ENCODE results near the gene CDC14A. TPM values are rescaled to one million over a fixed set of nuclear protein-coding genes. Genes with fewer than 3 reads are reported as not detected.
A peak's percentile ranks its signal among the peaks of the same experiment; 100 is the strongest.

Gene CDC14A
- total and polyA plus RNA-seq, 2 of the 8 experiments (the other 6 are each of a cell fraction or from before 2014, with no cell fraction given) = 3.2 to 8.9 TPM

GRCh38 chr1:100361511-100362089, 9.3 kb downstream of the CDC14A start:
- no peak for TF ChIP-seq TAF1 (IDR thresholded peaks at IDR 0.05; ENCODE audit: low read depth, low read length)
- TF ChIP-seq TAF7 (optimal IDR thresholded peaks at IDR 0.05; ENCODE audit: borderline replicate concordance, low read depth, low read length) = no peak
- Histone ChIP-seq H3K23ac (ENCODE audit: insufficient read length) (no peak overlapping the region), H2AFZ (ENCODE audit: low read length) (no peak overlapping the region), H3K79me1 (ENCODE audit: low read depth, low read length) (peaks cover 3% of the 10 kb centered on the region), H3K9me3 (ENCODE audit: insufficient read depth in 2 of 2, low read depth in 1 of 2, low read length in 1 of 2) (no peaks in the 10 kb centered on the region), H4K20me1 (replicated peaks in 1 of 2; ENCODE audit: control insufficient read depth in 1 of 2, insufficient read depth in 2 of 2, low read length in 2 of 2) (peaks cover 0 to 2% of the 10 kb centered on the region in 2 experiments), H3K79me2 (ENCODE audit: control insufficient read depth in 1 of 2, insufficient read depth in 2 of 2, low read length in 2 of 2) (peaks cover 0 to 61% of the 10 kb centered on the region in 2 experiments; a peak in 2 of 4 replicates), H2AK5ac (ENCODE audit: low read depth, low read length) (no peak overlapping the region), H2BK15ac (ENCODE audit: low read length) (no peak overlapping the region), H3K4me3 (ENCODE audit: extremely low read depth in 1 of 4, insufficient read depth in 2 of 4, low read depth in 3 of 4, low read length in 4 of 4) (no peak overlapping the region), H2BK20ac (ENCODE audit: low read length) (no peak overlapping the region), H3K56ac (replicated peaks; ENCODE audit: insufficient read length, low read depth, low read length) (no peak overlapping the region), H3K9ac (replicated peaks in 1 of 4; ENCODE audit: extremely low read depth in 1 of 4, low read depth in 3 of 4, low read length in 3 of 4) (no peak overlapping the region), H3K27ac (ENCODE audit: low read depth, low read length) (no peak overlapping the region), H2BK12ac (ENCODE audit: low read depth, low read length) (no peak overlapping the region; the same call in 1 of the 2 replicates), H3K4me1 (replicated peaks in 1 of 4; ENCODE audit: control insufficient read depth in 3 of 4, insufficient read depth in 4 of 4, low read length in 3 of 4) (peaks cover 2 to 6% (median 5%) of the 10 kb centered on the region in 4 experiments; a peak in 5 of 7 replicates), H2BK5ac (ENCODE audit: low read depth, low read length) (no peak overlapping the region; the same call in 1 of the 2 replicates), H3K4me2 (ENCODE audit: insufficient read depth in 1 of 2, low read depth in 2 of 2, low read length in 2 of 2) (peak overlapping the region in 1 of 2 experiments; percentile 48; a peak in 1 of 4 replicates), H4K5ac (ENCODE audit: insufficient read length, low read depth, low read length) (no peak overlapping the region), H4K8ac (ENCODE audit: extremely low read depth, insufficient read depth, low read length) (no peak overlapping the region), H3K36me3 (ENCODE audit: control insufficient read depth in 2 of 4, insufficient read depth in 4 of 4, low read length in 3 of 4) (peaks cover 0 to 3% (median 0%) of the 10 kb centered on the region in 4 experiments; a peak in 1 of 8 replicates), H4K91ac (replicated peaks; ENCODE audit: insufficient read length, low read length) (peak overlapping the region; percentile 11), H2BK120ac (replicated peaks; ENCODE audit: low read depth, low read length) (no peak overlapping the region), H3K18ac (ENCODE audit: extremely low read depth, low read length) (no peak overlapping the region), H3K14ac (ENCODE audit: insufficient read length) (no peak overlapping the region), H3K27me3 (replicated peaks in 1 of 4; ENCODE audit: control insufficient read depth in 3 of 4, extremely low read depth in 1 of 4, insufficient read depth in 3 of 4, low read length in 3 of 4) (no peaks in the 10 kb centered on the region), H3K4ac (replicated peaks; ENCODE audit: insufficient read length, low read depth, low read length) (no peak overlapping the region), H3K23me2 (ENCODE audit: low read depth, low read length) (no peaks in the 10 kb centered on the region)
- FAIRE-seq (no peak), DNase-seq (ENCODE audit: low read depth in 1 of 2, low spot score in 2 of 2) (no peak)
- WGBS, 2 experiments (ENCODE audit: extremely low coverage in 1 of 2, insufficient coverage in 1 of 2, insufficient read length in 1 of 2, insufficient replicate concordance in 2 of 2, low coverage in 1 of 2, low lambda C conversion rate in 2 of 2, missing lambda C conversion rate in 1 of 2) = 73% methylated on average over 5 of the region's 5 CpGs; no CpG with 5 or more reads in 1 of the 2 experiments
- ChIA-PET CTCF (ENCODE audit: partially characterized antibody) (interaction anchor here (1.2 kb wide), 1 partner anchor 98 kb away, joined by 5 read pairs; no protein-coding TSS in a partner anchor), POLR2A (ENCODE audit: partially characterized antibody) (interaction anchor here (0.8 to 2.1 kb wide), 2 partner anchors 9 to 228 kb away, joined by 3 to 33 read pairs; partner anchors contain the start of genes CDC14A and TRMT13)

Measured in H1 (cell line).